Body of pancreas (tissue), 4 donors: ENCODE measurements around the gene ACOX1.

ENCODE experiments used
- CTCF ChIP-seq, 7 experiments: fragments of 450-650 bp in 4 of 7; fragments of 200-600 bp in 3 of 7; sonication (generic) in 3 of 7; IDR thresholded peaks; one replicate each; pipeline ENCODE4 v1.5.1; 2016 to 2019; ENCODE audit warnings: antibody characterized with exemption in 7 of 7
- POLR2A ChIP-seq, 3 donors: fragments of 450-650 bp; IDR thresholded peaks; one replicate each; pipeline ENCODE4 v1.6.1; 2016; ENCODE audit warnings: antibody characterized with exemption in 3 of 3, mild to moderate bottlenecking in 2 of 3

DNA sequence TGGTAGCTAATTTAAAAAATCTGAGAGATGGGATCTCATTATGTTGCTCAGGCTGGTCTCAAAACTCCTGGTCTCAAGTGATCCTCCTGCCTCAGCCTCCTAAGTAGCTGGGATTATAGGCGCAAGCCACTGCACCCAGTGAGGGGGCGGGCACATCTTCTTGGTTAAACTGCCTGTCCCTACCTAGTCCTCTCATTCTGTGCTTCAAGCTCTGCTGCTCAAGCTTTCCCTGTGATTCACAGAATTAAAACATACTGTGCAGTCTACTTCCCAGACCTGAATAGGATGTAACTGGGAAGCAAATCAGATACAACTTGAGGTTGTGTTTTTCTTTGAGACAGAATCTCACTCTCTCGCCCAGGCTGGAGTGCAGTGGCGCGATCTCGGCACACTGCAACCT, 76.6 kb downstream of the ACOX1 start:
- TF ChIP-seq CTCF (IDR thresholded peaks at IDR 0.05) (no peak), POLR2A (IDR thresholded peaks at IDR 0.05) (no peak)
